Measurements from ENCODE around the gene HMGA1. TPM values are rescaled to one million over a fixed set of nuclear protein-coding genes. Genes with fewer than 3 reads are reported as not detected.
A peak's percentile ranks its signal among the peaks of the same experiment; 100 is the strongest.

Gene HMGA1
- total RNA-seq, 1 donor, result 65.2 TPM

- TF ChIP-seq, protein P1, sequence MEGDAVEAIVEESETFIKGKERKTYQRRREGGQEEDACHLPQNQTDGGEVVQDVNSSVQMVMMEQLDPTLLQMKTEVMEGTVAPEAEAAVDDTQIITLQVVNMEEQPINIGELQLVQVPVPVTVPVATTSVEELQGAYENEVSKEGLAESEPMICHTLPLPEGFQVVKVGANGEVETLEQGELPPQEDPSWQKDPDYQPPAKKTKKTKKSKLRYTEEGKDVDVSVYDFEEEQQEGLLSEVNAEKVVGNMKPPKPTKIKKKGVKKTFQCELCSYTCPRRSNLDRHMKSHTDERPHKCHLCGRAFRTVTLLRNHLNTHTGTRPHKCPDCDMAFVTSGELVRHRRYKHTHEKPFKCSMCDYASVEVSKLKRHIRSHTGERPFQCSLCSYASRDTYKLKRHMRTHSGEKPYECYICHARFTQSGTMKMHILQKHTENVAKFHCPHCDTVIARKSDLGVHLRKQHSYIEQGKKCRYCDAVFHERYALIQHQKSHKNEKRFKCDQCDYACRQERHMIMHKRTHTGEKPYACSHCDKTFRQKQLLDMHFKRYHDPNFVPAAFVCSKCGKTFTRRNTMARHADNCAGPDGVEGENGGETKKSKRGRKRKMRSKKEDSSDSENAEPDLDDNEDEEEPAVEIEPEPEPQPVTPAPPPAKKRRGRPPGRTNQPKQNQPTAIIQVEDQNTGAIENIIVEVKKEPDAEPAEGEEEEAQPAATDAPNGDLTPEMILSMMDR (IDR thresholded peaks at IDR 0.05; ENCODE audit: insufficient read depth, low read depth, low read length), result no peak
- H3K4me3 ChIP-seq (ENCODE audit: low read depth, low read length), result no peak overlapping the region
- DNase-seq (ENCODE audit: low read depth), result no peak
Measured at GRCh38 chr6:34205916-34206315, 30.8 kb upstream of the HMGA1 start.

DNA sequence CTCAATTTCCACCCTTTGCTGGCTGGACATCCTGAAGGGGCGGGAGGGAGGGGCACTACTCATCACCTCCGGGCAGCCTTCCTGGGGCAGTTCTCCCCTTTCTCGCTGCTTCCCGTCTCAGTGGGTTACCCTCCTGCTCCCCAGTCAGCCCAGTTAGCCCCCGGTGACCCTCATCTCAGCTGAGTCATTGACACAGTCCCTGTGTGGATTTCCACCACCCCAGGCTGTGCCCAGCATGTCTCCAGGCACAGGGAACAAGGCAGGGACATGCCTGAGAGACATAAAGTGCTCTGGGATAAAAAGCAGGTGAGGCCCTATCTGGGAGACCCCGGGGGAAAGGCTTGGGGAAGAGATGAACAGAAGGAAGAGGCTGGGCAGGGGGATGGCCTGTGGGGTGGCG lies 29.9 kb upstream of the HMGA1 start:
- H3K4me3 ChIP-seq (ENCODE audit: low read depth, low read length), result no peak overlapping the region
- DNase-seq (ENCODE audit: low read depth), result no peak
- TF ChIP-seq, protein P1 (IDR thresholded peaks at IDR 0.05; ENCODE audit: insufficient read depth, low read depth, low read length), result no peak

GRCh38 chr6:34207695-34208443 lies 28.8 kb upstream of the HMGA1 start:
- no peak for DNase-seq (ENCODE audit: low read depth)
- H3K4me3 ChIP-seq (ENCODE audit: low read depth, low read length), result no peak overlapping the region
- TF ChIP-seq, protein P1 (IDR thresholded peaks at IDR 0.05; ENCODE audit: insufficient read depth, low read depth, low read length), result no peak

DNA sequence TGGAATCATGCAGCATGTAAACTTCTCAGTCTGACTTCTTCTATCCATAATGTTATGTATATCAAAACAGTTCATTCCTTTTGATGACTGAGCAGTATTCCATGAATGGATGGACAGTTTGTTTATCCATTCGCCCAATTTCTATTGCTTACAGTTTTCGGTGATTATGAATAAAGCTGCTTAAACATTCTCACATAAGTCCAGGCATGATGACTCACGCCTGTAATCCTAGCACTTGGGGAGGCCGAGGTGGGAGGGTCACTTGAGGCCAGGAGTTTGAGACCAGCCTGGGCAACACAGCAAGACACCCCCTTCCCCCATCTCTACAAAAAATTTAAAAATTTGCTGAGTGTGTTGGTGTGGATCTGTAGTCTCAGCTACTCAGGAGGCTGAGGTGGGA lies 22.9 kb upstream of the HMGA1 start:
- peak; percentile 64 for DNase-seq (ENCODE audit: low read depth)
- TF ChIP-seq, protein P1 (IDR thresholded peaks at IDR 0.05; ENCODE audit: insufficient read depth, low read depth, low read length), result no peak

DNA sequence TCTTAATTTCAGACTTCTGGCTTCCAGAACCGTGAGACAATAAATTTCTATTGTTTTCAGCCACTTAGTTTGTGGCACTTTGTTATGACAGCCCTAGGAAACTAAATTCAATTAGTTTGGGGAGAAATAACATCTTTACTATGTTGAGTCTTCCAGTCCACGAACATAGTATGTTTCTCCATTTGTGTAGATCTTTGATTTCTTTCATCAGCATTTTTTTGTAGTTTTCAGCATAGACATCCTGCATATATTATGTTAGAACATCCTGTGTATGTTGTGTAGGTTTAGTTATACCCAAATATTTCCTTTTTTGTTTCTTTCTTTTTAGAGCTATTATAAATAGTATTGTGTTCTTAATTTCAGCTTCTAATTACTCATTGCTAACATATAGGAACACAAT lies 18.0 kb upstream of the HMGA1 start:
- TF ChIP-seq, protein P1 (IDR thresholded peaks at IDR 0.05; ENCODE audit: insufficient read depth, low read depth, low read length), result no peak
- no peak for DNase-seq (ENCODE audit: low read depth)
- no peak overlapping the region for H3K4me3 ChIP-seq (ENCODE audit: low read depth, low read length)

More for the DNA sequence above, 22.9 kb upstream of the HMGA1 start:
- no peak overlapping the region for H3K4me3 ChIP-seq (ENCODE audit: low read depth, low read length)

DNA sequence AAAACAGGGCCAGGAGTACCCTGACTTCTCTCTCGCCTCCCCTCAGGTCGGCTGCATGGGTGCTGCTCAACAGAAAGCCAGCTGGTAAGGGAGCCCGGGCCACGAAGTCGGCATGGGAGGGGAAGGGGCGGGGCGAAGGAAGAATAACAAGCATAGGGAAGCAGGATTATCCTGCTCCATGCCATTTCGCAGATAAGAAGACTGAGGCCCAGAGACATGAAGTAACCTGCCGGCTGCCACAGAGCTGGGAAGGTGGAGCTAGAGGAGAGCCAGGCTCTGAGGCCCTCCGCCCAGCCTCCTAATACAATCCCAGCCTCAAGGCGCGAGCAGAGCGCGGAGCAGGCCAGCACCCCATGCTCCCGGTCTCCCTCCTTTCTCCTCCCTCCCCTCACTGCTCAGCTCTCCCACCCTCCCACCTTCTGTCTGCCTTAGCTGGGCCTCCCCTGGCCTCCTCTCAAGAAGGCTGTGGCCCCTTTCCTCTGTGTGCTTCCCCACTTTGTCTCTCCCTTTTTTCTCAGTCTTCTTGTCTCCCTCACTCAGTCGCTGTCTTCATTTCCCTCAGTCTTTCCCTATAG lies 13.2 kb upstream of the HMGA1 start:
- peak overlapping the region; percentile 28 for H3K4me3 ChIP-seq (ENCODE audit: low read depth, low read length)
- TF ChIP-seq, protein P1 (IDR thresholded peaks at IDR 0.05; ENCODE audit: insufficient read depth, low read depth, low read length), result no peak

More for the DNA sequence above, 13.2 kb upstream of the HMGA1 start:
- DNase-seq (ENCODE audit: low read depth), result no peak

Data from fibroblast of villous mesenchyme (primary cell).